HG03064 (cell line): ENCODE measurements around the gene MGLL.

Experiments
- ATAC-seq: cut with Tn5 transposase; IDR thresholded peaks from one replicate; pipeline ENCODE4 v1.9.1; 2021; ENCODE audit warnings: low read depth; ENCODE audit not compliant: unreplicated experiment

MGLL gene

DNA sequence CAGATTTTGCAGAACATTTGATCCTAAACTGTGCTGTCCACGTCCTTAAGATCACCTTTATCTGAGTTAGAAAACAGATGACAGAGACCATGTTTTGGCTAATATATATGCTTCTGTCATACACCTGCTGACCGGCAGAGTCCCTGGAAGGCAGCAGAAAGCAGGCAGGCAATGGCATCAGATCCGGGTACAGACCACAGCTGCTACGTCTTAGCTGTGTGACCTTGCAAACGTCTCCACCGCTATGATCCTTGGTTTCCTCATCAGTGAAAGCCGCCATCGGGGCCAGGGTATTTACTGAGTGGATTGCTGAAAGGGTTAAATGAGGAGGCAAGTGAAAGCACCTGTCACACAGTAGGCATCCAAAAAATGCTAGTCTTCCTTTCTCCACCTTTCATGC lies 77.4 kb downstream of the MGLL start:
- no peak for ATAC-seq

DNA sequence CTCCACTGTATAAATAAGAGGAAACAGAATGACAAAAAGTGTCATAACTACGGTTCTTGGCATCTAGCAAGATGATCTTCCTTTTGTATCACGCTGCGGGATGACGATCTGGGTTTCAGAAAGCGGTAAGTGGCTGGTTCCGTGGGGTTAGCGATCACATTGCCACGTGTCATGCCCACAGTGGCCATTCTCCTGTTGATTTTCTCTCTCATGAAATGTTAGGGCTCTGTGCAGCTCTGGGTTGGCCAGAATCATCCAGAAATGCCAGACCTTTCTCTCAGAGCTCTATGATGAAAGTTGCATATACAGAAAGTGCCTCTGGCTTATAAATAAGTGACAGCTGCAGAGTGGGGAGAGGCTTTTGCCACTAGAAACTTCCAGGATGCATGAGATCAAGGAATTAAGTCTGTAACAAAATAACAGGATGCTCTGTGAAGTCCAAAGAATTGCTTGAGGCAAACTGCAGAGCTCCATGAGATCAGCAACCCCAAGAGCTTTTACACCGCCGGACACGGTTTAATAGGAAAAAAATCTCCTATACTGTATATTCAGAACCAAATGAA lies 78.0 kb downstream of the MGLL start:
- no peak for ATAC-seq

DNA sequence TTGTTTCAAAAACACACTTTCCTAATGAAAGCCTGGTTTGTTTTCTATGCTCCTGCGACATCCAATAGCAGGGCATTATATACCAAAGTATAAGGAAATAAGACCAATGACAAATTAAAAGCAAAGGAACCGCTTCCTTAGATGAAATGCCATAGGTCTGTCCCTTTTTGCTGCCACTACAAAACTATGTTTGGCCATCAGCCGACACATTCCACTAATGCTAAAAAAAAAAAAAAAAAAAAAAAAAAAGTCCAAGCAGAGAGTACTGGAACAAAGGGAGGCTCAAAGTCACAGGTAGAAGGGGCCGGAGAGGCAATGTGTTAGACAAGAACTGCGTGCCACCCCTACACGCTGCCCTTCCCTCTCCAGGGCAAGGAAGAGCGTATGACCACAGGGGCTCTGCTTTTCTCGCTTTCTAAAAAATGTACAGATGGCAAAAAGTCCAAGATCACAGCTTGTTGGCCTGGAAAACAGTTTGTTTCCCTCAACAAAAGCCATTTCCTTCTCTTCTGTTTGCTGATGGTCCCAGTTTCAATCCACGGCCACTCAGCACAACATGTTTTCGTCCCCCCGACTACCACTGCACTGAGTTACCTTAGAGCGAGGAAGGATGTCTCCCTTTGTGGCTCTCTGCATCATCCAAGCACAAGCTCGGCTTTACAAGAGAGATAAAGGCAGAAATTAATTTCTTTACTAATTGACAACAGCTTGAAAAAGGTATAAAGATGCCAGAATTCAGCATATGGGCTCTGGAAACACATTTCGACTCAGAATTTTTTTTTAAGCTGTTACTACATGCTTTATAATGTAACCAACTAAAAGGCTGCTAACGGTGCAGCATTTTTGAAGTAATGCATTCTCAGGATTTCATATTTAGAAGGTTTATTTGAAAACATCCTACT lies 78.7 kb downstream of the MGLL start:
- ATAC-seq = no peak

DNA sequence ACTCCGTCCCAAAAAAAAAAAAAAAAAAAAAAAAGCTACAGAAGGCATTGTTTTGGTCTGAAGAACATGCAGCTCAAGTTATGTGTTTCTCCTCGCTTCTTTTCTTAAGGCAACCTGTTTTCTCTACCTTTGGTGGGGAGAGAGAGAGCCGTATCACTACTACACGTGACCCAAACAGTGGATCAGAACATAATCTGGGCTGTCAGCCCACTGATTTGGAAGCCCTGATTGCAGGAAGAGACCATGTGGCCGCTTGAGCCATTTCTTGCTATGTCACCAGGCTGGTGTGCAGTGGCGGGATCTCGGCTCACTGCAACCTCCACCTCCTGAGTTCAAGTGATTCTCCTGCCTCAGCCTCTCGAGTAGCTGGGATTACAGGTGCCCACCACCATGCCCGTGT lies 79.7 kb downstream of the MGLL start:
- no peak for ATAC-seq

DNA sequence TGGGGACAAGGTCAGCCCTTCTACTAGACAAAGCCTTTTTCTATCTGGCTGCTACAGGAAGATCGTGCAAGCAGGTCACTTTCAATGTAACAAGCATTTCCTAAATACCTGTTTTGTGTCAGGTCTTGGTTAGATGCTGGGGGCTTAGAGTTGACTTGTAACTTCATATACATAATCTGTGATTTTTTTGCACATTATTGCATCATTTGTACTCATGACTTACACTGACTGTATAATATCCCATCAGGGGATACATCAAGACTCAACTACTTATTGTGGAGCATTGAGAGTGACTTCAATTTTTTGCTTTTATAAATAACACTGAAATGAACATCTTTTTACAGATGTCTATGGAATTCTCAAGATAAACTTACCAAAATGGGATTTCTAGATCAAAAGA lies 80.6 kb downstream of the MGLL start:
- no peak for ATAC-seq

DNA sequence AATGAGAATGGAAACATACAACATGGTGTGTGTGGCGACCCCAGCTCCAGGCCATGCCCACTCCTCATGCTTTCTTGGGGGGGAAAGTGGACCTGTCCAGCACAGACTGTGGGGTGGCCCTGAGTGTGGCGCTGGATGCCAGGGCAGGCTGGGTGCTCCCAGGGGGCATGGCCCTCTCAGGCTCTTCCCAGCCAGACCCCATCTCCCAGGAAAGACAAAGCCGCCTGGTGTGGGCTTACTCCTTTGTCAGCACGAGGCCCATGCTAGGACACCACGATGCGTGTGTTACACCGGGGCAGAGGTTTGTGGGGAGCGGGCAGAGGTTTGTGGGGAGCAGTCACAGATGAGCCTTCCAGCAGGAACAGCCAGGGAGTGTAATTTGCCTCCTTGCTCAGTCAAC lies 81.1 kb downstream of the MGLL start:
- ATAC-seq = no peak

DNA sequence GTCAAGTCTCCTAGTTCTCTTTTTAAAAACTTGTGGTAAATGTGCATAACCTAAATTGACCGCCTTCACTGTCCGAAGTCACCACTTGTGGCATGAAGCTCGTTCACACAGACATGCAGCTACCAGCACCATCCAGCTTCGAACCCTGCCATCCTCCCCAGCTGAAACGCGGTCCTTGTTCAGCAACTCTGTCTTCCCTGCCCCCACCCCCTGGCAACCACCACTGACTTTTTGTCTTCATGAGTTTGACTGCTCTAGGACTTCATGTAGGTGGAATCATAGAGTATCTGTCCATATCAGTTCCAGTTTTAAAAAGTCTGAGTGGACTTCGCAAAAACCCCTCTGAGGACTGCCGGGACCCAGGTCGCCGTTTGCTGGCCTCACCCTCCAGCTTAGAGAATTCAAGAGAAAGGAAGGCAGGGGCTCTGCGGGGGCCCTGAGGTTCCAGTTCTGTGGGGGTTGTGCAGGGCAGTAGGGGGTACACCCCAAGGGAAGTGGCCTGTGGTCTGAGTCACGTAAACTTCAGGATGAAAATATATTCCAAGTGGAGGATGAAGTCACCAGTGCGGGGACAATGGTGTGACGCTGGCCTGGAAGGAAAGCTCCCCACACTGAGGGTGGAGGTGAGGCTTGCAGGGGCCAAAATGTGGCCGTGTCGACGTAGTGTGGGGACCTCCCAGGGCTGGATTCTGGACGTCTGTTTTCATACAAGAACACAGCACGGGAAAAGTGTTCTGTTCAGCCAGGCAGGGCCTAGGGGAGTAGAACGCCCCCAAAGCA lies 82.0 kb downstream of the MGLL start:
- ATAC-seq = no peak

DNA sequence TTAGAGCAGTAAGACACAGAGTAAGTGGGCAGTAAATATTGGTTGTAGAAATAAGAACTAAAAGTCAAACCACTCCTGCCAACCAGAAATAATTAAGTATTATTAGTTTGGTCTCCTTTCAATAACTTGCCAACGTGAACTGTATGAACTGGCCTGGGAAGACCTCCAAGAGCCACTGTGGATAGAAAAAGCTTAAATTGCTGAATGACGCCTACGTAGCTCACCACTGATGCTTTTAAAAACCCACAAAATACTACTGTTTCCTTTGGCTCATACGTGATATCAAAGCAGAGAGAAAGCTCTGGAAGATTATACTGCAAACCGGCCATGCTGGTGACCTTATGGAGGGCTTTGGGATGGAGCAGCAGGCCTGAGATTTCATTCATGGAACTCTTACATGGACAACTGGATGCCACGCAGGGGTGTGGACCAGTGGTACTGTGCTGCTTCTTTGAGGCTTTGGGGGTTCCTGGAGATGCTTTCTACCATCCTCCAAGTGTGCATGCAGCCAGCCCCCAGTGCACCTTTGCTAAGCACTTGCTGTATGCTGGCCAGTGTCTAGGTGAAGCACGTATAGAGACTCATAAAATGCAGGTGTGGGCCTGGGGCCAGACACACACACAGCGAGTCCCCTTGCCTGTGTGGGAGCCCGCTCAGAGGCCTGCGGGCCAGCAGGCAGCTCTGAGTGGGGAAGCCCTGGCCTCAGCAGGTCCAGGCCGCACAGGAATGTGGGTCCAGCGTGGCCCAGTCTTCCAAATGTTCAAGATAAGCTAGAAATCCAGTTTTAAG lies 82.8 kb downstream of the MGLL start:
- no peak for ATAC-seq

DNA sequence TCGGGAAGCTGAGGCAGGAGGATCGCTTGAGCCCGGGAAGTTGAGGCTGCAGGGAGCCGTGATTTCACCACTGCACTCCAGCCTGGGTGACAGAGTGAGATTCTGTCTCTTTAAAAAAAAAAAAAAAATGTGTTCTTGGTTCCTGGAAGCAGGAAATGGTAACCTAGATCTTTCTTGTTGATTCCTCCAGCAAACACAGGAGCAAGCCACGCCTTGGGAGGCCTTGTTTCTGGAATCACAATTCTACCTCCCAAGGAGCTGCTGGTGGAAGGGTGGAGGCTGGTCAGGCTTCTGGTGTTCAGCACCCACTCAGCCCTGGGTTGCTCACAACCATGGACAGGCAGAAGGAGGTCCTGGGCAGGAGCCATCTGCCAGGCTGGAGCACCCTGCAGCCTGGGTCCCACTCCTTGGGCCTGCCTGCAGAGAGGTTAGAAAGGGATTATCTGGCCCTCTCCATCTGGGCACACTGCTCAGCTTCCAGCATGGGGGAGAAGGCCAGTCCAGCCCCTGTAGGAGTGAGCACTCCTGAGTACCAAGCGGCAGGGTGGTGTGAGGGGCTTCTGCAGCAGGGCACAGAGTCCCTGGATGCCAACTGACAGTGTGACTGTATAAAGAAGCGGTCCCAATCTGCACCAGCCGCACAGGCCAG lies 84.0 kb downstream of the MGLL start:
- ATAC-seq = no peak

DNA sequence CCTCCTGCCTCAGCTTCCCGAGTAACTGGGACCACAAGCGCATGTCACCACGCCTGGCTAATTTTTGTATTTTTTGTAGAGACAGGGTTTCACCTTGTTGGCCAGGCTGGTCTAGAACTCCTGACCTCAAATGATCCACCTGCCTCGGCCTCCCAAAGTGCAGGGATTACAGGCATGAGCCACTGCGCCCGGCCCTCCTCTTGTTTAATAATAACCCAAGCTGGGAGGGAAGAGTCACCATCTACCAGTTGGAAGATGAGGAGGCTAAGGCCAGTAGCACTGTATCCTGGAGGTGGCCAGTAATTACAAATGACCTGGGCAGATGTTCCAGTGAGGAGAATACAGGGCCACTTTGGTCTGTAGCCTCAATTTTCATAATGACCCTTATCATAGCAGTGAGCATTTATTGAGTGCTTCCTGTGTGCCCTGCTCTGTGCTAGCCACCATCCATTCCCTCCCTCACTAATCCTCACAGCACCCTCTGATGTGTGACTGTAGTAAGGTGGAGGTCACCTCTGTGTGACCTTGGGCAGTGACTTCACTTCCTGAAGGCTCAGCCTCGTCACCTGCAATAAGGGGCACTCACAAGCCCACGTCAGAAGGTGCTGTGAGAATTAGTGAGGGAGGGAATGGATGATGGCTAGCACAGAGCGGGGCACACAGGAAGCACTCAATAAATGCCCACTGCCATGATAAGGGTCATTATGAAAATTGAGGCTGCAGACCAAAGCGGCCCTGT lies 85.3 kb downstream of the MGLL start:
- no peak for ATAC-seq

DNA sequence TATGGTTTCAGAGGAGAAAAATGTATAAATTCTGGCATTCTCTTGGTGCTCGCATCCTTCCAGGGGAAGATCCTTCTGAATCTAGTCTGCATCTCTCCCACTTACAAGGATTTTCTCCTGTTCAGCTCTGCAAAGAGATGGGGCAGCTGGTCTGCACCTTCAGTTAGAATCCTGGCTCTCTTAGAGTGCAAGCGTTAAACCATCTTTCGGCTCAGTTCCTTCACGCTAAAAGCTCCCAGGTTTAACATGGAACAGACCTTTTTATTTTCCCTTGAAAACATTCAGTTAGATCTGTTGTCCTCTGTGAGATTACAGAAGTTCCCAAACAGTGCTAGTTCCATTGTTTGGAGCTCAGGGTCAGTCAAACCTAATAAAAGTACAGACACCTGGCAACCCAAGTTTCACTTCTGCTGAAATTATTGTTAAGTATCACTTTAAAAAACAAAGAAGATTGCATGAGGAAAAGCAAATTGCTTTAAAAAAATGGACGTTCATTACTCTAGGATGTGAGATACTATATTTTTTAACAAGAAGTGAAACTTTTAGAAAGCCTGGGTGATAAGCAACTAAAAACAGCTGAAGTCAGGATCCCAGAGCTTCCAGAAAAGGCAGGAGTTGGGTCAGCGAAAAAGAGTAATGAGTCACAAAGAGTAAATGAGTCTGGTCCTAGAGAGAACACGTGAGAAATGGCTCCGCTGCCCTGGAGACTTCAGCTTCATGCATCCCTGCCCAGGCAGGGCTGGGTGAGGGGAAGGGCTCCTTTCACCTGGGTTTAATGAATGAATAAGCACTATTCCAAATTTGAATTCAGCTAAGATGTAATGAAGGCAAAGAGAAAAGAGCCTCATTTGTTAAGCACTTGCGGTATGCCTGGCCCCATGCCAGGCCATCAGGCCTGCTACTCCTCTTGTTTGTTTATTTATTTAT lies 86.3 kb downstream of the MGLL start:
- ATAC-seq = peak; percentile 84

DNA sequence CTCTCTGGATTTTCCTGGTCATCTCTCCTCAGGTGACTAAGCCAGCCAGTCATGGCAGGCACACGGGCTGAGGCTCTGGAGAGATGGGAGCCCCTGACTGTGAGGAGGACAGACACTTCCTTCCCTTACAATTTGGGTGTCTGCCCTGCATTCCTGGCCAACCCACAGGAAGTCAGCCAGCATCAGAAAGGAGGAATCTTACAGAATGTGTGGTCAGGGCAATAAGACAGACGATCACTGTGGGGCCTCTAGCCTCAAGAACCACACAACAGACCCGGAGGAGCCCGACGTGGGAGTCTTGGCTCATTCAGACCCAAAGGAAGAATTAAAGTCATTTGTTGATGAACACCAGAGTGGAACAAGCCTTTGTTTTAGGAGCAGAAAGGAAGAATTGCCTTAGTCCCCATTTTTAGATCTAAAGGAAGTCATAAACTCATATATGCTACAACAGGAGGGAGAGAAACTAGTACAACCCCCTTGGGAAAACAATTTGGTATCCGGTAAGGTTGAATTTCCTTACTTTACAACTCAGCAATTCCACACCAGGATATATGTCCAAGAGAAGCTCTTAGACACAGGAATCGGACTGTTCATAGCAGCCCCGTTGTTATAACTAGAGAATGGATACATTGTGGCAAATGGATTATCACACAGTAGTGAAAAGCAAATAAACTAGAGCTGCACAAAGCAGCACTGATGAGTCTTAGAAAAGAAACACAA lies 87.4 kb downstream of the MGLL start:
- no peak for ATAC-seq

DNA sequence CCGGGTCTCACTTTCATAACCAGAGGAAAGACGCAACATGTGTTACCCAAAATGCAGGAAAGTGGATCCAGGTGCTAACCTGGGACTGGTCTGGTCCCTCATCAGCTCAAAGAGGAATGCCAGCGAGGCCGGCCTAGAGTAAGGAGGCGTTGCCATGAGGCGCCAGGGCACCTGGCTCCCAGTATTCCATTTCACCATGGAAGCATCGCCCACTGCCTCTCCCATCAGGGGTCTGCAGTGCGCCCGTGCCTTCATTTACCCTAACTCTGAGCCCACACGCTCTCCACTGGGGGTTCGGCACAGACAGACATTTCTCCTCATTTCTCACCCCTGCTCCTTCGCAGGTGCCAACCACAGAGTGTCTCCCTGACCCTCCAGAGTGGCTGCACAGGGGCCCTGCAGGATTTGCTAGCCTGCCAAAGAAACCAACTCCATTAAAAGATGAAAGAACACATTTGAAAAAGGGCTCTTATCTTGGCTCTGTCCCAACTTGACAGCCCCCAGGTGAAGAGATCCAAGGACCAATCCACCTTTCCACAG lies 88.1 kb downstream of the MGLL start:
- no peak for ATAC-seq

DNA sequence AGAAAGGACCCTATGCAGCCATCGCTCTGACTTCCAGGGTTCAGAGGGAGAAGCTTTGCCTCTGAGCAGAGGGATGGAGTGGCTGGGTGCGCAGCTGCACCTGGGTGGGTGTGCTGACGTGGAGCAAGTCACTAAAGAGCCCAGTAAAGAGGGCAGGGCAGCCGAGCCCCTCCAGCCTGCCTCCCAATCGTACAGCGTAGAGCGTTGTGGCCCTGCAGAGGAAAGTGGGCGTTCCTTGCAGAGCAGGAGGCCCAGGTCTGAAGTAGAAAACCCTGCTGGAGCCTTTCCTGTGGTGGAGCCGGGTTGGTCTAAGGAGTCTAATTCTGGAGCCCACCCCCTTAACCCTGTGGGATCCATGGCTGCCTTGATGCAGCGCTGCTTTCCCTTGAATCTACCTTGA lies 88.5 kb downstream of the MGLL start:
- no peak for ATAC-seq

DNA sequence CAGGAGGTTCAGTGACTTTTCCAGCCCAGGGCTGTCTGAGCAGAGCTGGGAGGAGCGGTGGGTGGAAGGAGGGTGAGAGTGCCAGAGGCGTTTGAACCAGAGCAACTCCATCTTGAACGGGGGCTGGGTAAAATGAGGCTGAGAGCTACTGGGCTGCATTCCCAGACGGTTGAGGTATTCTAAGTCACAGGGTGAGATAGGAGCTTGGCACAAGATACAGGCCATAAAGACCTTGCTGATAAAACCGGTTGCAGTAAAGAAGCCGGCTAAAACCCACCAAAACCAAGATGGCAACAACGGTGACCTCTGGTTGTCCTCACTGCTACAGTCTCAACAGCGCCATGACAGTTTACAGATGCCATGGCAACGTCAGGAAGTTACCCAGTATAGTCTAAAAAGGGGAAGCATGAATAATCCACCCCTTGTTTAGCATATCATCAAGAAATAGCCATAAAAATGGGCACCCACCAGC lies 89.4 kb downstream of the MGLL start:
- no peak for ATAC-seq

DNA sequence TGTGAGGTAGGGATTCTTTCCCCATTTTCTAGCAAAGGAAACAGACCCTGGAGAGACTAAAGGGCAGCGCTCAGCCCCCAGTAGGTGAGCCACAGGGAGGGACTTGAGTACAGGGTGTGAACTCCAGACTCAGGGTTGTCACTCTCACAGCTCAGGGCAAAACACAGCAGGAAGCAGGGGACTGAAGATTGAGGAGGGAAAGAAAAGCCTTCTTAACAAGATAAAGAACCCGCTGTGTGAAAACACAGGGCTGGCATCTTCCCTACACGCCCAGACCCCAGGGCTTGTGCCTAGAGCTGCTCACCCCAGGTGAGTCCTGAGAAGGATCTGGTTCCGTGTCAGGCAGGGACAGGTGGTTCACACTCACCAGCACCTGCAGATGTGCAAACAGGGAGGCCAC lies 90.0 kb downstream of the MGLL start:
- ATAC-seq = no peak

DNA sequence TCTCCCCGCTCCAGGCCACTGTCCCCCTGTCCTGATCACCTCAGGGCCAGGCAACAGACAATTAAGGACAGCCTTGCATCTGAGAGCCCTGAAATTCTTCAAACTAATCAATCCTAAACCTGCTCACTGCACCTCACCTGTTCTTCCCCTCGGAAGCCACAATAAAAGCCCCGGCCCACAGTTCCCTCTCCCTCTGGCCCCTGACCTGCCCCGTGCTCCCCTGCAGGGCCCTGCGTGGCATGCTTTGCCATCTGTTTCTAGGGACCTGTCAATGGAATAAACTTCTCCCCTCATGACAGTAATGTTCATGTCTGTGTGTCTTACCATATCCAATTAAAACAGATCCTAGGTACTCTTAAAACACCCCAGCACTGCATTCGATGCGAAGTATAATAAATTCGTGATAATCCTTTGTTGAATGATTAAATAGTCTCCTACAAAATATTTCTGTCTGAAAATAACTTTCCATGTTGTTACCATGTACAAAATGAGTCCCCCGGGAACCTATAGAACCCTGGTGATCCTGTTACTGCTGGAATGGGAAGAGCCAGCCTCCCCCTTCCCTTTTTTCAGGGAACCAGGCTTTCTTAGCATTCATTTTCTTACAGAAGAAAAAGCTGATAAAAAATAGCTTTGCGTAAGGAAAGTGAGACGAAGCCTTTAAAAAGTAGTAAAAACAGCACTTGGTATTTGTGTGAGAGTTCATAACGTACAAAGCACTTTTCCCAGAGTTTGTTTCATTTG lies 90.6 kb downstream of the MGLL start:
- no peak for ATAC-seq
